RWPE1 (cell line): ENCODE measurements around the gene CENPK.
A peak's percentile ranks its signal among the peaks of the same experiment; 100 is the strongest.

Experiments
- CTCF ChIA-PET: fragments of 350-600 bp; sonication (Branson Sonifier 250); formaldehyde crosslinking; extraction: SDS; loops from one replicate; lab custom pipeline; 2021; lab: Yijun Ruan, JAX
- POLR2A ChIA-PET: fragments of 400-600 bp; formaldehyde crosslinking; extraction: SDS; loops from one replicate; lab custom pipeline; 2020; ENCODE audit warnings: antibody characterized with exemption; ENCODE audit not compliant: low non-redundant PET; lab: Yijun Ruan, JAX
- DNase-seq: peaks from one replicate; pipeline ENCODE4 v3.0.0; 2012; ENCODE audit warnings: low spot score
- H3K27ac ChIP-seq: fragments of 450-650 bp; 2 replicates; pipeline ENCODE4 v1.5.1; 2017
- CTCF ChIP-seq: fragments of 450-650 bp; conservative IDR thresholded peaks from 2 replicates; pipeline ENCODE4 v1.5.1; 2017; ENCODE audit warnings: low read depth, mild to moderate bottlenecking

Gene CENPK

DNA sequence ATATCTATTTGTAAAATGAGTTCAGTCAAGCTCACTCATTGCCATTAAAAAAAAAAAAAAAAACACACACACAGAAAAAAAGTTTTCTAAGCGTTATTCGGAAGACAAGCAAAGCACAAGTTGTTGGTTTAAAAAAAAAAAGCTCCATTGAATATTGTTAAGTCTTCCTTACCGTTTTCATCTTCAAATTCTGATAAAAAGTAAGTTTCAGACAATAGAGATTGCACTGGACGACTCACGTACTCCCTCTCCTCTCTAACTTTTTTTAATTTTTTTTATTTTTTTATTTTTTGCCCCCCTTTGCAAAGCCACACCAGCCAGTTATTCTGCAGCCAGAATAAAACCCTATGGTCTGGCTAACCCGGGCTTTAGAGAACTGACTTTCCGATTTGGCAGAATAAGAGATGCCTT, 81.8 kb downstream of the CENPK start:
- ChIA-PET CTCF (interaction anchor here (0.6 to 0.7 kb wide), 6 partner anchors 29 to 845 kb away, joined by 3 to 10 read pairs (median 3); no protein-coding TSS in a partner anchor), POLR2A (interaction anchor here (0.6 to 0.7 kb wide), 2 partner anchors 319 to 783 kb away, joined by 3 read pairs; no protein-coding TSS in a partner anchor)
- no peak for TF ChIP-seq CTCF
- DNase-seq = no peak
- no peak overlapping the region; the same call in 1 of the 2 replicates for H3K27ac ChIP-seq

DNA sequence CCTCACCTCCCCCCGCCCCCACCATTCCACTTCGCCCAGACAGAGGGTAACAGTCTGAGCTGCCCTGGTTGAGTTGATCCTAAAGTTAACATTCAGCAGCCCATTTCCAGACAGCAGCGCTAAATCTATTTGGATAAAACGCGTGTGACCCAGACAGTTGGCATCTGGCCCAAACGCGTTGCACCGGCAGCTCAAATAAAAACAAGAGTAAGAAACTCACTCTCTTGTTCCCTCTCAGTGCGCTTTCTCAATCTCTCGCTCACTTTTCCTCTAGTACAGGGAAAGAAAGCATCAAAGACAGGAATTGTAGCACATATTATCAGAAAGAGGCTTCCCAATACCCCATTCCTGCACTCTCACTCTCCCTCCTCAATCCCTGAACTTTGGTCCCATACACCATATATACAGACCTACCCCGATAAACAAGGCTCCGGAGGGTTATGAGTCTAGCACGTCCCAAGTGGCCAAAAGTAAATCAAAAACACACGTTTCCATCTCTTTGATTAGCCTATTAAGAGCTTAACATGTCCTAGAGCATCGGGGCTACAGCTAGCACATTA, 82.6 kb downstream of the CENPK start:
- peak; percentile 26 for DNase-seq
- ChIA-PET CTCF (no interaction called here), POLR2A (no interaction called here)
- no peak for TF ChIP-seq CTCF
- peak overlapping the region; percentile 62 for H3K27ac ChIP-seq

DNA sequence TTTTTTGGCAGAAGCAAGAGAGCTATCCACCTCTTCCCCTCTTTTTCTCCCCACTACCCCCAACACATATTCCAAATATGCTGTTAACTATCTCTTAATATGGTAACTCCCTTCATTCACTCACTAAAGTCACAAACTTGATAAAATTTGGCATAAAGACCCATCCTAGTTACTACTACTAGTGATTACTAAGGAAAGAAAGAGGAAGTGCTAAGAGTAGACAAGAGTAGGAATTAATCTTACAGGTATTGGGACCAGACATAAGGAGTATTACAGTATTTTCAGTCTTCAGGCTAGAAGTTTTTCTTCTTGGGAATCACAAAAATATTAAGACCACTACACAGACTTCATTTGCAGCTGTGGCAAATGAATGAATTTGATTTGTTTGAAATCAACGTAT, 83.4 kb downstream of the CENPK start:
- POLR2A ChIA-PET = no interaction called here
- H3K27ac ChIP-seq = no peak overlapping the region
- DNase-seq = no peak
- CTCF ChIA-PET = no interaction called here
- no peak for TF ChIP-seq CTCF

DNA sequence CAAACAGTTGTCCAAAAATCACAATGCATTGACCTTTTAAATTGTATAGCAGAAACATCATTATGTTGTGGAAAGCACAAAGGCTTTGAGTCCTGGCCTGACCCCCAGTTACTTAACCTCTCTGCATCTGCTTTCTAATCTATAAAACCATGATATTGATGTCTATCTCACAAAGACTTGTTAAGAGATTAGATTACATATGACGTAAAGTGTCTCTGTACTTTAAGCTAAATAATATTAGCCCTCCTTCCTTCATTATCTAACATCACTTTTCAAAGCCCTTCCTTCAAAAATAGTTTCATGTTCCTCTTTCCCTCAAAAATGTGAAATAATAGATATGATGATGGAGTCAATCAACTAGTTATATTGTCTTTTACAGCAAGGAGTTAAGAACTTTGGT, 84.6 kb downstream of the CENPK start:
- H3K27ac ChIP-seq = no peak overlapping the region
- no peak for DNase-seq
- ChIA-PET POLR2A (no interaction called here), CTCF (interaction anchor here (0.6 kb wide), 1 partner anchor 66 kb away, joined by 3 read pairs; no protein-coding TSS in a partner anchor)
- TF ChIP-seq CTCF = no peak

GRCh38 chr5:65475895-65476294, 87.1 kb downstream of the CENPK start:
- CTCF ChIA-PET = no interaction called here
- DNase-seq = no peak
- no peak for TF ChIP-seq CTCF
- no peak overlapping the region for H3K27ac ChIP-seq
- POLR2A ChIA-PET = no interaction called here

- no peak overlapping the region for H3K27ac ChIP-seq
- no peak for TF ChIP-seq CTCF
- no peak for DNase-seq
- POLR2A ChIA-PET = no interaction called here
- CTCF ChIA-PET = interaction anchor here (0.5 kb wide), 1 partner anchor 108 kb away, joined by 3 read pairs; no protein-coding TSS in a partner anchor
Observed at GRCh38 chr5:65475336-65475735, 87.6 kb downstream of the CENPK start.
